NB4 (cell line): ENCODE data around the gene TMEM135.

ENCODE experiments used
- CTCF ChIP-seq: IDR thresholded peaks from one replicate; pipeline ENCODE4 v1.5.1; 2012; ENCODE audit warnings: low read depth, low read length
- POLR2A ChIP-seq: IDR thresholded peaks from 2 replicates; pipeline ENCODE4 v1.6.1; 2011; ENCODE audit warnings: mild to moderate bottlenecking; ENCODE audit not compliant: insufficient read length; ENCODE audit errors: extremely low read depth

GRCh38 chr11:87127101-87127500 lies 89.4 kb downstream of the TMEM135 start:
- TF ChIP-seq CTCF, result no peak
- no peak for TF ChIP-seq POLR2A
